PC-3 (cell line): ENCODE data around the gene SRXN1. TPM values are rescaled to one million over a fixed set of nuclear protein-coding genes. Genes with fewer than 3 reads are reported as not detected.

Experiments
- ATAC-seq: fragments of 200-7000 bp; cut with Tn5 transposase; 2 replicates; pipeline ENCODE4 v1.9.1; 2020; ENCODE audit warnings: mild to moderate bottlenecking, moderate library complexity
- BruUV-seq: library from RNA; stranded (reverse); fragments of 400-500 nt; replicated peaks from 2 replicates; lab custom pipeline; 2021; lab: Mats Ljungman, UMichigan
- CTCF ChIA-PET: fragments of 300-600 bp; sonication (Branson Sonifier 250); formaldehyde crosslinking; loops from one replicate; lab custom pipeline; 2022; ENCODE audit warnings: antibody characterized with exemption; lab: Charles Lee
- POLR2A ChIA-PET: fragments of 300-600 bp; sonication (Branson Sonifier 250); formaldehyde crosslinking; loops from one replicate; lab custom pipeline; 2022; ENCODE audit warnings: antibody characterized with exemption; ENCODE audit not compliant: unreplicated experiment; lab: Charles Lee
- DNase-seq: peaks from one replicate; pipeline ENCODE4 v3.0.0-alpha.2; 2015
- H2AFZ ChIP-seq: fragments of 300-600 bp; sonication (generic); 2 replicates; pipeline ENCODE4 v1.6.0; 2016; ENCODE audit warnings: antibody characterized with exemption, low read length
- H3F3A ChIP-seq: fragments of 300-600 bp; sonication (generic); one replicate; pipeline ENCODE4 v1.6.0; 2017; ENCODE audit warnings: antibody characterized with exemption, low read length, control low read depth, mild to moderate bottlenecking; ENCODE audit not compliant: unreplicated experiment
- H3K27ac ChIP-seq: fragments of 300-600 bp; sonication (generic); 2 replicates; pipeline ENCODE4 v1.5.1; 2016; ENCODE audit warnings: mild to moderate bottlenecking, low read length
- H3K27me3 ChIP-seq: fragments of 300-600 bp; sonication (generic); 2 replicates; pipeline ENCODE4 v1.6.1; 2016; ENCODE audit warnings: low read length, mixed read lengths
- H3K36me3 ChIP-seq: fragments of 300-600 bp; sonication (generic); 2 replicates; pipeline ENCODE4 v1.6.1; 2016; ENCODE audit warnings: low read depth, mixed run types, low read length, mixed read lengths
- H3K4me1 ChIP-seq: fragments of 300-600 bp; sonication (generic); 2 replicates; pipeline ENCODE4 v1.5.1; 2016; ENCODE audit warnings: low read length; ENCODE audit not compliant: insufficient read depth
- H3K4me2 ChIP-seq: fragments of 300-600 bp; sonication (generic); 2 replicates; pipeline ENCODE4 v1.6.0; 2016; ENCODE audit warnings: low read length
- H3K4me3 ChIP-seq: fragments of 300-600 bp; sonication (generic); 2 replicates; pipeline ENCODE4 v1.5.1; 2016; ENCODE audit warnings: mild to moderate bottlenecking, low read length, mixed read lengths
- H3K79me2 ChIP-seq: fragments of 300-600 bp; sonication (generic); 2 replicates; pipeline ENCODE4 v1.6.1; 2017; ENCODE audit warnings: low read length, mixed read lengths
- H3K9ac ChIP-seq: fragments of 300-600 bp; sonication (generic); 2 replicates; pipeline ENCODE4 v1.6.0; 2016; ENCODE audit warnings: mild to moderate bottlenecking, low read length
- H3K9me2 ChIP-seq: fragments of 300-600 bp; sonication (generic); replicated peaks from 2 replicates; pipeline ENCODE4 v1.6.1; 2016; ENCODE audit warnings: mixed run types, low read length, mixed read lengths
- H3K9me3 ChIP-seq: fragments of 300-600 bp; sonication (generic); 2 replicates; pipeline ENCODE4 v1.6.1; 2016; ENCODE audit warnings: low read length, mixed read lengths
- H4K20me1 ChIP-seq: fragments of 300-600 bp; sonication (generic); 2 replicates; pipeline ENCODE4 v1.6.1; 2016; ENCODE audit warnings: low read length, mixed read lengths
- EZH2 ChIP-seq: fragments of 300-600 bp; sonication (generic); IDR thresholded peaks from one replicate; pipeline ENCODE4 v1.6.1; 2017; ENCODE audit warnings: antibody characterized with exemption, mild to moderate bottlenecking, low read length; ENCODE audit not compliant: unreplicated experiment
- EZH2phosphoT487 ChIP-seq: fragments of 300-600 bp; sonication (generic); IDR thresholded peaks from 2 replicates; pipeline ENCODE4 v1.6.1; 2018; ENCODE audit warnings: mild to moderate bottlenecking, antibody characterized with exemption, low read length, borderline replicate concordance
- intact Hi-C: fragments of 100-400 bp; cut with micrococcal nuclease; formaldehyde crosslinking; loops from 2 replicates; pipeline ENCODE4 v1.9.0; 2023
- total RNA-seq: library from RNA; depleted of rRNA; stranded (reverse); fragments of >200 nt; gene quantifications from 2 replicates; pipeline ENCODE4 v1.2.3, GENCODE V29; 2014
- TF ChIP-seq, protein P1 (sequence below): fragments of 300-600 bp; sonication (generic); conservative IDR thresholded peaks from 2 replicates; pipeline ENCODE4 v1.5.1; 2017; ENCODE audit warnings: antibody characterized with exemption, low read depth, mild to moderate bottlenecking, low read length

SRXN1 gene
- total RNA-seq, 1 experiment from 2014 or later: 105 TPM

DNA sequence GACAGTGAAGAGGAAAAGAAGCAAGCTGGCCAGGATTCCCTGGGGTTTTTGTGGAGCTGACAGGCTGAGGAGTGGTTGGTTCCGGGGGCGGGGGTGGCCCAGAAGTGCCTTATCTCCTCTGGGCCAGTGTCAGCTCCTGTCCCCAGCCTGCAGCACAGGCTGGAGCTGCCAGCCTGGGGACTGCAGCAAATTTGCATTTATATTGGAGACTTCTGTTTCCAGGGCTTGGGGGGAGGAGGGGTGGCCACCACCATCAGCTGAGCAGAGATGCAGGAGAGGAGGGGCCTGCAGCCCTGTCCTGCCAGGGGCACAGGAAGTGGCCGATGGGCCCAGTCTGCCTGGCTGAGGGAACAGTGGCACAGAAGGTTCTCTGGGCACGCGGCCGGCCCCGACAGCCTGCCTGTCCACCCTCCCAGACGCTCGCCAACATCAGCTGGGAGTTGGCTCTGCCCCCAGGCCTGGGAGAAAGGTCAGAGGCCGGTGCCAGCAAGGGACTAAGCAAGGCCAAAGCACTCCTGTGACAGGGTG lies 46.9 kb upstream of the SRXN1 start:
- Histone ChIP-seq H3K4me3 (no peak overlapping the region), H2AFZ (no peak overlapping the region), H3K27ac (no peak overlapping the region), H3K9ac (no peak overlapping the region), H3K9me2 (no peaks in the 10 kb centered on the region), H4K20me1 (no peaks in the 10 kb centered on the region), H3K27me3 (peaks cover 66% of the 10 kb centered on the region), H3K36me3 (no peaks in the 10 kb centered on the region), H3K4me2 (no peak overlapping the region), H3F3A (no peaks in the 10 kb centered on the region), H3K9me3 (no peaks in the 10 kb centered on the region), H3K4me1 (no peaks in the 10 kb centered on the region), H3K79me2 (no peaks in the 10 kb centered on the region)
- ChIA-PET CTCF (interaction anchor here (0.6 kb wide), 1 partner anchor 37 kb away, joined by 8 read pairs; no protein-coding TSS in a partner anchor), POLR2A (interaction anchor here (0.6 kb wide), 1 partner anchor 21 kb away, joined by 4 read pairs; no protein-coding TSS in a partner anchor)
- BruUV-seq: no TSS peak
- DNase-seq: no peak
- intact Hi-C loops: no loop called here
- ATAC-seq: no peak; the same call in 1 of the 2 replicates
- TF ChIP-seq, protein P1, sequence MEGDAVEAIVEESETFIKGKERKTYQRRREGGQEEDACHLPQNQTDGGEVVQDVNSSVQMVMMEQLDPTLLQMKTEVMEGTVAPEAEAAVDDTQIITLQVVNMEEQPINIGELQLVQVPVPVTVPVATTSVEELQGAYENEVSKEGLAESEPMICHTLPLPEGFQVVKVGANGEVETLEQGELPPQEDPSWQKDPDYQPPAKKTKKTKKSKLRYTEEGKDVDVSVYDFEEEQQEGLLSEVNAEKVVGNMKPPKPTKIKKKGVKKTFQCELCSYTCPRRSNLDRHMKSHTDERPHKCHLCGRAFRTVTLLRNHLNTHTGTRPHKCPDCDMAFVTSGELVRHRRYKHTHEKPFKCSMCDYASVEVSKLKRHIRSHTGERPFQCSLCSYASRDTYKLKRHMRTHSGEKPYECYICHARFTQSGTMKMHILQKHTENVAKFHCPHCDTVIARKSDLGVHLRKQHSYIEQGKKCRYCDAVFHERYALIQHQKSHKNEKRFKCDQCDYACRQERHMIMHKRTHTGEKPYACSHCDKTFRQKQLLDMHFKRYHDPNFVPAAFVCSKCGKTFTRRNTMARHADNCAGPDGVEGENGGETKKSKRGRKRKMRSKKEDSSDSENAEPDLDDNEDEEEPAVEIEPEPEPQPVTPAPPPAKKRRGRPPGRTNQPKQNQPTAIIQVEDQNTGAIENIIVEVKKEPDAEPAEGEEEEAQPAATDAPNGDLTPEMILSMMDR: no peak
- TF ChIP-seq EZH2 (no peak), EZH2phosphoT487 (no peak)

DNA sequence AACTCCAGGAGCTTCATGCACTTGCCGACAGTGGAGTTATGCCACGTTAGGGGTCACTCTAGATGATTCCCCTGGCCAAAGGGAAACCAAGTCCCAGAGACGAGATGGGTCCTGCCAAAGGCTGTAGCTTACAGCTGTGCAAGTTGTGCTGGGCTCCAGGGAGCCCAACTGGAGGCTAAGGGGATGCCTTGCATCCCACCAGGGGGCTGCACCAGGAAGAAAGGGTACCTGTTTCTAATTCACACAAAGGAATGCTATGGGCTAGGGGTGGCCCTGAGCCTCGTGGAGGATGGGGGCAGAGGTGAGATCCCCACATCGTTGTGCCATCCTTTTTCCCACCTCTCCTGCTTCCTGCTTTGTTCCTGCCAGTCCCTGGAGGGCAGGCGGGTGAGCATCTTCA lies 46.3 kb upstream of the SRXN1 start:
- Histone ChIP-seq H4K20me1 (no peaks in the 10 kb centered on the region), H3K36me3 (no peaks in the 10 kb centered on the region), H3F3A (no peaks in the 10 kb centered on the region), H3K9me3 (no peaks in the 10 kb centered on the region), H2AFZ (no peak overlapping the region), H3K4me1 (no peaks in the 10 kb centered on the region), H3K79me2 (no peaks in the 10 kb centered on the region), H3K9ac (no peak overlapping the region), H3K27me3 (peaks cover 67% of the 10 kb centered on the region), H3K4me2 (no peak overlapping the region), H3K27ac (no peak overlapping the region), H3K4me3 (no peak overlapping the region), H3K9me2 (no peaks in the 10 kb centered on the region)
- DNase-seq (no peak), ATAC-seq (no peak)
- no TSS peak for BruUV-seq
- CTCF ChIA-PET: no interaction called here
- intact Hi-C loops: no loop called here
- TF ChIP-seq, protein P1: no peak
- TF ChIP-seq EZH2phosphoT487: no peak
- TF ChIP-seq EZH2: no peak
- POLR2A ChIA-PET: no interaction called here

DNA sequence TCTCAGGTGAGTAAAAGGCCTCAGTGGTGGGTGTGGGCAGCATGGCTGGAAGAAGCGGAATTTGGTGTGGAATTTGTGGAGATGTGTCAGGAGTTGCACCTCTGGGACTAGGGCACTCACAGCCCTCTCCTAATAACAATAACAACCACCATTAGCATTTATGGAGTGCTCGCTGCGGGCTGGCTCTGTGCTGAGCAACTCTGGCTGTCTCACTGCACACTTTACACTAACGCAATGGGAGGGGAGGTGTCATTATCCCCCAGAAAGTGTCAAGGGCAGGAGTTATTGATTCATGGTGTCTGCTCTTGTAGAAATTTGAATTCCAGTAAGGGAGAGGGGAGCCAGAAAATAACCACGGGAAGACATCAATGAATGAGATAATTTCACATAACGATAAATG lies 45.3 kb upstream of the SRXN1 start:
- Histone ChIP-seq H3K4me2 (no peak overlapping the region), H3K27me3 (peaks cover 70% of the 10 kb centered on the region), H3K4me1 (no peaks in the 10 kb centered on the region), H2AFZ (no peak overlapping the region), H4K20me1 (no peaks in the 10 kb centered on the region), H3K9me2 (no peaks in the 10 kb centered on the region), H3K9ac (no peak overlapping the region), H3K9me3 (no peaks in the 10 kb centered on the region), H3F3A (no peaks in the 10 kb centered on the region), H3K4me3 (no peak overlapping the region), H3K27ac (no peak overlapping the region), H3K36me3 (no peaks in the 10 kb centered on the region), H3K79me2 (no peaks in the 10 kb centered on the region)
- no peak for DNase-seq
- no TSS peak for BruUV-seq
- intact Hi-C loops: no loop called here
- ChIA-PET POLR2A (no interaction called here), CTCF (no interaction called here)
- TF ChIP-seq EZH2phosphoT487: no peak
- TF ChIP-seq EZH2: no peak
- TF ChIP-seq, protein P1: no peak
- ATAC-seq: no peak
